Astrocyte of the cerebellum (primary cell): ENCODE data around the gene RIN2.

Source experiments
- DNase-seq: peaks from one replicate; pipeline ENCODE4 v3.0.0-alpha.2; 2011; ENCODE audit warnings: low read depth
- H3K4me3 ChIP-seq: 2 replicates; pipeline ENCODE4 v1.5.1; 2011; ENCODE audit warnings: mild to moderate bottlenecking, low read depth, low read length, moderate library complexity
- CTCF ChIP-seq: IDR thresholded peaks from 2 replicates; pipeline ENCODE4 v1.5.1; 2012; ENCODE audit warnings: low read length, low read depth, moderate library complexity, mild to moderate bottlenecking; ENCODE audit errors: missing control alignments
- in situ Hi-C: cut with HindIII; loops from 2 replicates; pipeline ENCODE4 v1.10.0; 2017; ENCODE audit warnings: low sequenced_read_pairs

RIN2 gene

GRCh38 chr20:19725814-19726525 lies 32.1 kb upstream of the RIN2 start:
- no peak for DNase-seq
- H3K4me3 ChIP-seq: no peak overlapping the region
- in situ Hi-C loops: no loop called here
- no peak for TF ChIP-seq CTCF

- DNase-seq: no peak
- in situ Hi-C loops: no loop called here
- TF ChIP-seq CTCF: no peak
- H3K4me3 ChIP-seq: no peak overlapping the region
These were observed 30.7 kb upstream of the RIN2 start for GRCh38 chr20:19727251-19727847.

GRCh38 chr20:19729672-19730071 lies 28.4 kb upstream of the RIN2 start:
- TF ChIP-seq CTCF: no peak
- H3K4me3 ChIP-seq: no peak overlapping the region
- DNase-seq: no peak
- in situ Hi-C loops: no loop called here

- in situ Hi-C loops: no loop called here
- no peak overlapping the region for H3K4me3 ChIP-seq
- no peak for DNase-seq
- no peak for TF ChIP-seq CTCF
These were observed 27.4 kb upstream of the RIN2 start for GRCh38 chr20:19730706-19731105.

- no peak for TF ChIP-seq CTCF
- in situ Hi-C loops: no loop called here
- no peak for DNase-seq
- no peak overlapping the region for H3K4me3 ChIP-seq
These were observed 23.2 kb upstream of the RIN2 start for GRCh38 chr20:19734811-19735210.

- DNase-seq: peak; percentile 39
- no peak for TF ChIP-seq CTCF
- H3K4me3 ChIP-seq: no peak overlapping the region
- in situ Hi-C loops: no loop called here
These were observed 22.6 kb upstream of the RIN2 start for GRCh38 chr20:19735446-19735845.

GRCh38 chr20:19737025-19737424 lies 21.0 kb upstream of the RIN2 start:
- TF ChIP-seq CTCF: no peak
- DNase-seq: no peak
- no peak overlapping the region for H3K4me3 ChIP-seq
- in situ Hi-C loops: no loop called here
